ENCODE results near the gene HMGN4. TPM values are rescaled to one million over a fixed set of nuclear protein-coding genes. Genes with fewer than 3 reads are reported as not detected.
"Not testable (repeated sequence)": the region's sequence is repeated elsewhere in the genome, so short reads cannot be mapped to it uniquely, and the experiment has no call there.

HMGN4 gene
- total RNA-seq, 2 donors from 2014 or later = 24.4 to 37.1 TPM

DNA sequence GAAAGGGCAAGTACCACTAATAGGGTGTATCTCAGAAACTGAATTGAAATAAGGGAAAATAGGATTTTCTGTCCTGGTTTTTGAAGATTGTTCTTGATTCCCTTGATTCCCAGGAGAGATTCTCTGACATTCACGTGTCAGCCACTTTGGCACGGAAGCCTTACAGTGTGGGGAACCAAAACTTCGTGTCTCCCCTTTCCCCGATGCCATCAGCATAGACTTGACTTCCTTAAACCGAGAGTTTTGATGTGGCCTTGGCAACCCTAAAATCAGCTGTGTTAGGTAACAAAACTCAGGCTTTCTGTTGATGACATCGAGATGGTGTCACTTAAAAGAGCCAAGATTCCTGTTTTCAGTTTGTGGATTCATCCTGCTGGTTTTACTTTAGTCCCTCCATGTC, 7.5 kb downstream of the HMGN4 start:
- 90 to 95% methylated on average over 6 of the region's 6 CpGs for WGBS, 2 donors
- H3K36me3 ChIP-seq (replicated peaks in 1 of 2; ENCODE audit: insufficient read depth in 1 of 2, low read depth in 2 of 2) = peaks cover 0 to 2% of the 10 kb centered on the region in 2 donors
- no peak for ATAC-seq
- peaks cover 4% of the 10 kb centered on the region for H3K4me1 ChIP-seq
- H3K27me3 ChIP-seq = peaks cover 0 to 5% of the 10 kb centered on the region in 2 donors
- intact Hi-C loops (cut with DNase I) = no loop called here
- H3K27ac ChIP-seq = no peak overlapping the region
- H3K9me3 ChIP-seq = no peaks in the 10 kb centered on the region
- TF ChIP-seq, protein P1, sequence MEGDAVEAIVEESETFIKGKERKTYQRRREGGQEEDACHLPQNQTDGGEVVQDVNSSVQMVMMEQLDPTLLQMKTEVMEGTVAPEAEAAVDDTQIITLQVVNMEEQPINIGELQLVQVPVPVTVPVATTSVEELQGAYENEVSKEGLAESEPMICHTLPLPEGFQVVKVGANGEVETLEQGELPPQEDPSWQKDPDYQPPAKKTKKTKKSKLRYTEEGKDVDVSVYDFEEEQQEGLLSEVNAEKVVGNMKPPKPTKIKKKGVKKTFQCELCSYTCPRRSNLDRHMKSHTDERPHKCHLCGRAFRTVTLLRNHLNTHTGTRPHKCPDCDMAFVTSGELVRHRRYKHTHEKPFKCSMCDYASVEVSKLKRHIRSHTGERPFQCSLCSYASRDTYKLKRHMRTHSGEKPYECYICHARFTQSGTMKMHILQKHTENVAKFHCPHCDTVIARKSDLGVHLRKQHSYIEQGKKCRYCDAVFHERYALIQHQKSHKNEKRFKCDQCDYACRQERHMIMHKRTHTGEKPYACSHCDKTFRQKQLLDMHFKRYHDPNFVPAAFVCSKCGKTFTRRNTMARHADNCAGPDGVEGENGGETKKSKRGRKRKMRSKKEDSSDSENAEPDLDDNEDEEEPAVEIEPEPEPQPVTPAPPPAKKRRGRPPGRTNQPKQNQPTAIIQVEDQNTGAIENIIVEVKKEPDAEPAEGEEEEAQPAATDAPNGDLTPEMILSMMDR (IDR thresholded peaks at IDR 0.05) = no peak
- H3K4me3 ChIP-seq = no peak overlapping the region
- DNase-seq = no peak

DNA sequence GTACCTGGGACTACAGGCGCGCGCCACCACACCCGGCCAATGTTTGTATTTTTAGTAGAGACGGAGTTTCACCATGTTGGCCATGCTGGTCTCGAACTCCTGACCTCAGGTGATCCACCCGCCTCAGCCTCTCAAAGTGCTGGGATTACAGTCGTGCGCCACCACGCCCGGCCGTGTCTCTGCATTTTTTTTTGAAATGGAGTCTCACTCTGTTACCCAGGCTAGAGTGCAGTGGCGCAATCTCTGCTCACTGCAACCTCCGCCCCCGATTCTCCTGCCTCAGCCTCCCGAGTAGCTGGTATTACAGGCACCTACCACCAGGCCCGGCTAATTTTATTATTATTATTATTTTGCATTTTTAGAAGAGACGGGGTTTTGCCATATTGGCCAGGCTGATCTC, 9.2 kb downstream of the HMGN4 start:
- 93 to 96% methylated on average over 18 of the region's 18 CpGs for WGBS, 2 donors
- intact Hi-C loops (cut with DNase I) = not testable (repeated sequence)

DNA sequence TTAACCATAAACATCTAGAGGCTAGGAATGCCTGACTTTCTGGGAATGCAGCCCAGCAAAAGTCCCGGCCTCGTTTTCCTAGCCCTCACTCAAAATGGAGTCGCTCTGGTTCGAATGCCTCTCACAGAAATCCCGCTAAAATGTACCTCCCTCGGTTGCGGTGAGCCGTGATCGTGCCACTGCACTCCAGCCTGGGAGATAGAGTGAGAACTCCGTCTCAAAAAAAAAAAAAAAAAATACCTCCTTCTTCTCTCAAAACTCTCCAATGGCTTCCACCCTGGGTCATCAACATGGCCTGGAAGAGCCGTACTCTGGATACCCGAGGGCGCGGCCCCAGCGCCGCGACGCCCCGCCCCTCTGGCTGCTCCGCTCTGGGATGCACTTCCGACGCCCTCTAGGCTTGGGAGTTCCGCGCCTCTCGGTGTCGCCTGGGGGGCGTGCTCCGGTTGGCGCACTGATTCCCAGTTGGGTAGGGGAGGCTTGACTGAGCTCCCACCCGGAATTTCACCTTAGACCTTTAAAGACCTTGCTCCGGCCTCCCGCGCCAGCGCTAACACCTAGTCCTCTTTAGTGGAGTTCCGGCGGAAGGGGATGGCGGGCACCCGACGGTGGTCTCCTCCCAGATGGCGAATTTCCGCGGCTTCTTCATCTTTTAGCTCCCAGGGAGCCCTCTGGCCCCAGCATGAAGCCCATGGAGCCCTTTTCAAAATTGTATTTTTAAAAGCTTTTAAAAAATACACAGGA, 12.3 kb downstream of the HMGN4 start:
- Histone ChIP-seq H3K4me1 (peaks cover 22% of the 10 kb centered on the region), H3K9me3 (no peaks in the 10 kb centered on the region), H3K4me3 (peak overlapping the region in 1 of 2 donors; percentile 24), H3K36me3 (replicated peaks in 1 of 2; ENCODE audit: insufficient read depth in 1 of 2, low read depth in 2 of 2) (no peaks in the 10 kb centered on the region), H3K27me3 (peaks cover 0 to 5% of the 10 kb centered on the region in 2 donors), H3K27ac (no peak overlapping the region)
- intact Hi-C loops (cut with DNase I) = no loop called here
- no peak for TF ChIP-seq POLR2A (IDR thresholded peaks at IDR 0.05)
- TF ChIP-seq, protein P1 (IDR thresholded peaks at IDR 0.05) = no peak
- no peak for ATAC-seq
- WGBS, 2 donors = 9 to 14% methylated on average over 30 to 42 of the region's 42 CpGs
- DNase-seq = peak in 2 of 4 donors; percentile 27 to 41

More for the DNA sequence above, 9.2 kb downstream of the HMGN4 start:
- H3K36me3 ChIP-seq (replicated peaks in 1 of 2; ENCODE audit: insufficient read depth in 1 of 2, low read depth in 2 of 2); DNase-seq; H3K4me3 ChIP-seq; H3K4me1 ChIP-seq; H3K9me3 ChIP-seq; H3K27ac ChIP-seq; H3K27me3 ChIP-seq; ATAC-seq: not testable (repeated sequence)

DNA sequence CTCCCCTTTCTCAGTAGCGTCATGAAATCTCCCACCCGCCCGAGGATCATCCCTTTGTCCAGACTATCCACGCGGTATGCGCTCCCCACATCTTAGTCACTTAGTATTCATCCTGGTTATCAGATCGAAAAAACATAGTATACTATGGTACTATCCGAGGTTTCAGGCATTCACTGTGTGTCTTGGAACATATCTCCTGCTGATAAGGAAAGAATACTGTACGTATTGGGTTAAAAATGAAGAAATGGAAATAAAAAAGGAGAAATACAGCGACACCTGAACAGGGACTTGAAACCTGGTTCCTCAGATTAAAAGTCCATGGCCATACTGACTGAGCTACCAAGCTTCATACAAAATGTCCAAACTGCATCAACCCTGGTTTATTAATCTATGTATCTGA, 14.0 kb downstream of the HMGN4 start:
- intact Hi-C loops (cut with DNase I) = no loop called here
- ATAC-seq (no peak), DNase-seq (no peak)
- Histone ChIP-seq H3K27me3 (peaks cover 0 to 5% of the 10 kb centered on the region in 2 donors), H3K4me1 (peaks cover 22% of the 10 kb centered on the region), H3K4me3 (no peak overlapping the region), H3K36me3 (replicated peaks in 1 of 2; ENCODE audit: insufficient read depth in 1 of 2, low read depth in 2 of 2) (no peaks in the 10 kb centered on the region), H3K9me3 (no peaks in the 10 kb centered on the region), H3K27ac (no peak overlapping the region)
- 73 to 75% methylated on average over 10 of the region's 10 CpGs for WGBS, 2 donors
- TF ChIP-seq, protein P1 (IDR thresholded peaks at IDR 0.05) = no peak
- TF ChIP-seq POLR2A (IDR thresholded peaks at IDR 0.05) = no peak

DNA sequence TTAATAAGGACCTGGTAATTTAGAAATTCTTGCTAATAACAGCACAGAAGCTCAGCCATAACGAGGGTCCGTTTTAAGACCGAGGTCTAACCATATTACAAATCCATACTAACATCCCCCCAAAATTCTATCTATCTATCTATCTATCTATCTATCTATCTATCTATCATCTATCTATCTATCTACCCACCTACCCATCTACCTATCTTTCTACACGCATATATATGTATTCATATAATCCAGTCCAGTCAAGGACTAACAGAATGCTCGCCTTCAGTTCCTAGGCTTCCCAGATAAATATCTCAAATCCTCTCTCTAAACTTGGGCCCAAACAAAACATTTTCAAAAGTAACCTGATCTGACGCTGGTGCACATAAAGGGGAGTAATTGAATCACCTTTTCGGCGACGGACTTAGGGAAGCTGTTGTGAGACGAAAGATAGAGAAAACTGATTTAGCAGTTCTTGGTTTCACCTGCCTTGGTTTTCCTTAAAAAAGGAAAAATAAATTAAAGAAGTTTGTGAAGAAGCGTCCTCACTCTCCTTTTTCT, 14.5 kb downstream of the HMGN4 start:
- Histone ChIP-seq H3K36me3 (replicated peaks in 1 of 2; ENCODE audit: insufficient read depth in 1 of 2, low read depth in 2 of 2) (no peaks in the 10 kb centered on the region), H3K9me3 (no peaks in the 10 kb centered on the region), H3K27me3 (peaks cover 0 to 5% of the 10 kb centered on the region in 2 donors), H3K4me3 (no peak overlapping the region), H3K27ac (peak overlapping the region in 1 of 4 donors; percentile 57), H3K4me1 (peaks cover 22% of the 10 kb centered on the region)
- TF ChIP-seq, protein P1 (IDR thresholded peaks at IDR 0.05) = no peak
- no peak for TF ChIP-seq POLR2A (IDR thresholded peaks at IDR 0.05)
- intact Hi-C loops (cut with DNase I) = no loop called here
- DNase-seq (no peak), ATAC-seq (no peak)
- WGBS, 2 donors = 42 to 43% methylated on average over 11 of the region's 11 CpGs
